Uterus (tissue), 2 donors: ENCODE data around the gene EP300.
"Not testable (repeated sequence)": the region's sequence is repeated elsewhere in the genome, so short reads cannot be mapped to it uniquely, and the experiment has no call there.

ENCODE experiments used
- CTCF ChIP-seq, 4 experiments: fragments of 200-600 bp in 2 of 4; fragments of 450-650 bp in 2 of 4; sonication (generic) in 2 of 4; IDR thresholded peaks; one replicate each; pipeline ENCODE4 v1.5.1; 2016 to 2019; ENCODE audit warnings: antibody characterized with exemption in 4 of 4, mild to moderate bottlenecking in 2 of 4, moderate library complexity in 1 of 4
- POLR2A ChIP-seq, 2 donors: fragments of 450-650 bp; IDR thresholded peaks; one replicate each; pipeline ENCODE4 v1.6.1; 2016; ENCODE audit warnings: antibody characterized with exemption in 2 of 2, mild to moderate bottlenecking in 1 of 2, moderate library complexity in 1 of 2

DNA sequence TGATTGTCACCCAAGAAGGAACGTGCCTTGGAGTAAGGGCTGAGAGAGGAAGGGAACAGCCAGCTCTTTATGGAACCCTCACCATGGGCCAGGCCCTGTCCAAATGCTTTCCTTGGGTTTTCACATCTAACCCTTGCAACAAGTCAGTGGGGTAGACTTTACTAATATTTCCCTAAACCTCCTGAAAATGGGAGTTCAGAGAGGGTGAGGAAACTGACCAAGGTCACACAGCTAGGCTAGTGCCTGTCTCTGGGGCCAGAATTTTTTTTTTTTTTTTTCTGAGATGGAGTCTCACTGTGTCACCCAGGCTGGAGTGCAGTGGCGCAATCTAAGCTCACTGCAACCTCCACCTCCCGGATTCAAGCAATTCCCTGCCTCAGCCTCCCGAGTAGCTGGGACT is 42.6 kb upstream of the EP300 start:
- not testable (repeated sequence) for TF ChIP-seq CTCF, POLR2A (IDR thresholded peaks at IDR 0.05)
